Activated CD4-positive, alpha-beta memory T cell treated with anti-CD3 and anti-CD28 coated beads for 36 hours (primary cell): Measurements from ENCODE around the gene TNFSF9. TPM values are rescaled to one million over a fixed set of nuclear protein-coding genes. Genes with fewer than 3 reads are reported as not detected.

Experiments
- CTCF ChIA-PET: fragments of 350-600 bp; sonication (Branson Sonifier 250); formaldehyde crosslinking; loops from one replicate; lab custom pipeline; 2021; ENCODE audit warnings: antibody characterized with exemption, inconsistent platforms; lab: Charles Lee
- POLR2A ChIA-PET: fragments of 350-600 bp; sonication (Branson Sonifier 250); formaldehyde crosslinking; loops from one replicate; lab custom pipeline; 2021; ENCODE audit warnings: antibody characterized with exemption; lab: Charles Lee
- DNase-seq: peaks from one replicate; pipeline ENCODE4 v3.0.0-alpha.2; 2020
- H3K27ac Mint-ChIP-seq: one replicate; pipeline ENCODE4 v1.8.0; 2021; ENCODE audit warnings: mixed read lengths
- H3K27me3 Mint-ChIP-seq: one replicate; pipeline ENCODE4 v1.8.0; 2021; ENCODE audit warnings: mixed read lengths
- H3K36me3 Mint-ChIP-seq: one replicate; pipeline ENCODE4 v1.8.0; 2021; ENCODE audit warnings: mixed read lengths
- H3K4me1 Mint-ChIP-seq: one replicate; pipeline ENCODE4 v1.8.0; 2021; ENCODE audit warnings: low read depth, mixed read lengths
- H3K4me3 Mint-ChIP-seq: one replicate; pipeline ENCODE4 v1.8.0; 2021; ENCODE audit warnings: mild to moderate bottlenecking, mixed read lengths
- H3K9me3 Mint-ChIP-seq: one replicate; pipeline ENCODE4 v1.8.0; 2021; ENCODE audit warnings: mixed read lengths
- intact Hi-C: fragments of 100-400 bp; cut with micrococcal nuclease; formaldehyde crosslinking; loops from one replicate; pipeline ENCODE4 v1.15.1; 2023
- total RNA-seq, 2 experiments: library from RNA; stranded (reverse); gene quantifications; one replicate each; pipeline ENCODE4 v1.2.3, GENCODE V29; 2021

The TNFSF9 gene
- total RNA-seq, result 1 to 10 TPM; 1.2 to 1.4 TPM

DNA sequence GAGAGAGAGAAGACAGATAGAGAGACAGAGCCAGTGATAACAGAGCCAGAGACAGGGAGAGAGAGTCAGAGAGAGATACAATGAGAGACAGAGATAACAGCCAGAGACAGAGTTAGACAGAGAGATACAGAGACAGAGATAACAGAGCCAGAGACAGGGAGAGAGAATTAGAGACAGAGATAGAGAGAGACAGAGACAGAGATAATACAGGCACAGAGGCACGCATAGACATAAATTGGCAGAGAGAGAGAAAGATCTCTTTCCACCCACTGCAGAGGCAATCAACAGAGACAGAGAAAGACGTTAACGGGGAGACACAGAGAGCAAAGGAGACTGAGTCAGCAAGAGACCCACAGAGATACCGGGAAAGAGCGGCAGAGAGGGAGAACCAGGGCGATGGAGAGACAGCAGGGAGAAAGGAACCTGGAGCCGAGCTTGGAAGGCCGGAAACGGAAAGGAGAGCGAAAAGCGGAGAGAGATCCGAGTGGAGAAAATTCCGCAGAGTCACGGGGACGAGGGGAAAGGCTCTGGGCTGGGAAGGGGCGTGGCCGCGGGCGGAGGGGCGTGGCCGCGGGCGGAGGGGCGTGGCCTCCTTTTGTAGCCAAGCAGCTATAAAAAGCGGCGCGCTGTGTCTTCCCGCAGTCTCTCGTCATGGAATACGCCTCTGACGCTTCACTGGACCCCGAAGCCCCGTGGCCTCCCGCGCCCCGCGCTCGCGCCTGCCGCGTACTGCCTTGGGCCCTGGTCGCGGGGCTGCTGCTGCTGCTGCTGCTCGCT, at the start of gene TNFSF9:
TNFSF9 (plus strand) TSS at position 641 of the 777 bp plus-strand sequence; CDS start at position 652, 11 bp downstream.
- Mint-ChIP-seq H3K27ac (peak within 1 kb of the TSS; percentile 40), H3K9me3 (no peaks in the 10 kb centered on the region), H3K36me3 (no peaks in the 10 kb centered on the region), H3K27me3 (peaks cover 24% of the 10 kb centered on the region), H3K4me3 (peak within 1 kb of the TSS; percentile 78), H3K4me1 (peaks cover 28% of the 10 kb centered on the region)
- DNase-seq, result peak; percentile 87
- intact Hi-C loops, result loop anchor here (5.0 kb wide), 1 partner anchor 62 kb away; the partner anchor contains the start of gene CD70
- POLR2A ChIA-PET, result no interaction called here
- CTCF ChIA-PET, result interaction anchor here (0.7 kb wide), 1 partner anchor 103 kb away, joined by 3 read pairs; no protein-coding TSS in a partner anchor

DNA sequence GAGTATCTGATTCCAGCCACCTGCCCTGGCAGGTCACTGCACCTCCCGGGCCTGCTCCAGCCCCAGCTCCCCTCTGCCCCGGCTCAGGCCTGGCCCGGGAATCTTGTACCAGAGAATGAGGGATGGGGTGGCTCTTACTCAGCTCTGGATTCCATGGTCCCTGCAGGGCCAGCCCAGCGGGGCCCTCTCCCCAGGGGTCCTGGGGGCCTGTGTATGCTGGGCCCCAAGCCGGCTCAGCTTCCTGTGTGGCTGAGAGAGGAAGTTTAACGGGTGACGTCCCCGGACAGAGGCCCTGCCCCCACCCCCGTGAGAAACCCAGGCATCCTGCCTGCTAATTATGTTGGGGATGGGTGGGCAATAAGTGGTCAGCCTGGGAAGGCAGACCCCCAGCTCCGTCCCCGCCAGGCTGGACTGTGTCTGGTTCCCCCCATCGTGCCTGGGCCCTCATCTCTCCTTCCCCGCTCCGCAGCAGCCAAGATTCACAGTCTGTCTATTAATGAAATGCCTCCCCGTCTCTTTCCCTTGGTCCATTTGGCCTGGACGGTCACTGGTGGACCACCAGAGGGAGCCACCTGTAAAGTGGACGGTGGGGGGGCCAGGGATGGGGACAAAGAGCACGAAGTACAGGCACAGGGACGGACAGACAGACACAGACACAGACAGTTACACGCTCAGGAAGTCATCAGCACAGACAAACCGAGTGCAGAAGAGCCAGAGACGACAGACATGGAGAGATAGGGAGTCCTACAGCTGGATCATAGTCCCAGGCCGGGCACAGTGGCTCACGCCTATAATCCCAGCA, 49.1 kb upstream of the TNFSF9 start, which contains the start of gene DENND1C:
DENND1C (minus strand) TSS at position 247 of the 802 bp plus-strand sequence; CDS start at position 155, 92 bp downstream.
- peak; percentile 85 for DNase-seq
- intact Hi-C loops, result loop anchor here (1.0 to 2.0 kb wide), 3 partner anchors 21 to 57 kb away; partner anchors contain the start of gene KHSRP
- Mint-ChIP-seq H3K9me3 (no peaks in the 10 kb centered on the region), H3K4me3 (peak within 1 kb of the TSS; percentile 100), H3K27me3 (no peaks in the 10 kb centered on the region), H3K36me3 (peaks cover 4% of the 10 kb centered on the region), H3K27ac (peak within 1 kb of the TSS; percentile 98), H3K4me1 (peaks cover 30% of the 10 kb centered on the region)
- POLR2A ChIA-PET, result interaction anchor here (0.5 to 1.4 kb wide), 9 partner anchors 8 to 382 kb away, joined by 3 to 6 read pairs (median 4); partner anchors contain the start of genes ALKBH7, GTF2F1, KHSRP and SLC25A23
- CTCF ChIA-PET, result interaction anchor here (0.6 to 1.8 kb wide), 13 partner anchors 9 to 382 kb away, joined by 3 to 8 read pairs (median 4); partner anchors contain the start of gene ALKBH7

DNA sequence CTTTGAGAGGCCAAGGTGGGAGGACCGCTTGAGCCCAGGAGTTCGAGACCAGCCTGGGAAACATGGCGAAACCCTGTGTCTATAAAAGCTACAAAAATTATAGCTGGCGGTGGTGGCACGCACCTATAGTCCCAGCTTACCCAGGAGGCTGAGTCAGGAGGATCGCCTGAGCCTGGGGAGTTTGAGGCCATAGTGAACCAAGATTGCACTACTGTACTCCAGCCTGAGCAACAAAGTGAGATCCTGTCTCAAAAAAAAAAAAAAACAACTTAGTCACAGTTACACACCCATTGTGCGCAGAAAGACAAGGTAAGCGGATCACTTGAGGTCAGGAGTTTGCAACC, 48.5 kb upstream of the TNFSF9 start:
- peak; percentile 38 for DNase-seq
- ChIA-PET POLR2A (no interaction called here), CTCF (interaction anchor here (1.0 to 1.8 kb wide), 4 partner anchors 18 to 70 kb away, joined by 3 to 7 read pairs (median 4); no protein-coding TSS in a partner anchor)
- Mint-ChIP-seq H3K4me3 (peak overlapping the region; percentile 100), H3K27me3 (no peaks in the 10 kb centered on the region), H3K36me3 (peaks cover 2% of the 10 kb centered on the region), H3K9me3 (no peaks in the 10 kb centered on the region), H3K27ac (peak overlapping the region; percentile 98), H3K4me1 (peaks cover 30% of the 10 kb centered on the region)
- intact Hi-C loops, result no loop called here

DNA sequence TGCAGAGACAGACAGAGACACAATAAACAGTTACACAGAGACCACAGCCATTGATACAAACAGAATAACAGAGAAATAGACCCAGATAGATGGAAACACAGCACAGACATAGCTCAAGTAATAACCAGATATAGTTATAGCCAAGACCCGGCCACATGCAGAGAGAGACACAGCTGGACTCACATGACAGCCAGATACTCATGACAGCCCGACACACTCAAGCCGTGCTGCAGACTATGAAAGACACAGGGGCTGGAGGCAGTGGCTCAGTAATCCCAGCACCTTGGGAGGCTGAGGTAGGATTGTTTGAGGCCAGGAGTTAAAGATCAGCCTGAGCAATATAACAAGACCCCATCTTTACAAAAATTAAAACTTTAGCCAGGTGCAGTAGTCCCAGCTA, 47.6 kb upstream of the TNFSF9 start:
- H3K27ac Mint-ChIP-seq, result peak overlapping the region; percentile 3
- peaks cover 1% of the 10 kb centered on the region for H3K36me3 Mint-ChIP-seq
- intact Hi-C loops, result no loop called here
- peaks cover 30% of the 10 kb centered on the region for H3K4me1 Mint-ChIP-seq
- no peaks in the 10 kb centered on the region for H3K27me3 Mint-ChIP-seq
- H3K4me3 Mint-ChIP-seq, result no peak overlapping the region
- ChIA-PET POLR2A (no interaction called here), CTCF (no interaction called here)
- no peaks in the 10 kb centered on the region for H3K9me3 Mint-ChIP-seq
- DNase-seq, result no peak

DNA sequence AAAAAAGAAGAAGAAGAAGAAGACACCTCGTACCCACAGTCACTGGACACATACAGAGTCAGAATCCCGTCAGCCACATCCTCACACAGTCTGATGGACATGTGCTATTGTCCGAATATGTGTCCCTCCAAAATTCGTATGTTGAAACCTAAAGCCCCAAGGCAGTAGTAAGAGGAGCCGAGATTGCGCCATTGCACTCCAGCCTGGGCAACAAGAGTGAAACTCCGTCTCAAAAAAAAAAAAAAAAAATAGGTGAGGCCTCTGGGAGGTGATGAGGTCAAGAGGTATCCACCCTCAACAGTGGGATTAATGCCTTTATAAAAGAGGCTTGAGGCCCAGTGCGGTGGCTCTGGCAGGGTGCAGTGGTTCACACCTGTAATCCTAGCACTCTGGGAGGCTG, 46.6 kb upstream of the TNFSF9 start:
- POLR2A ChIA-PET, result no interaction called here

GRCh38 chr19:6484831-6485230, 46.0 kb upstream of the TNFSF9 start:
- no peak overlapping the region for H3K27ac Mint-ChIP-seq
- ChIA-PET POLR2A (no interaction called here), CTCF (interaction anchor here (1.1 to 1.3 kb wide), 2 partner anchors 19 to 379 kb away, joined by 3 to 4 read pairs; no protein-coding TSS in a partner anchor)
- H3K4me3 Mint-ChIP-seq, result no peak overlapping the region
- peaks cover 32% of the 10 kb centered on the region for H3K4me1 Mint-ChIP-seq
- DNase-seq, result no peak
- intact Hi-C loops, result no loop called here
- H3K27me3 Mint-ChIP-seq, result no peaks in the 10 kb centered on the region
- H3K9me3 Mint-ChIP-seq, result no peaks in the 10 kb centered on the region
- H3K36me3 Mint-ChIP-seq, result peaks cover 1% of the 10 kb centered on the region

More for the DNA sequence above, 46.6 kb upstream of the TNFSF9 start:
- H3K4me3 Mint-ChIP-seq, result no peak overlapping the region
- H3K4me1 Mint-ChIP-seq, result peaks cover 32% of the 10 kb centered on the region
- DNase-seq, result no peak
- H3K27me3 Mint-ChIP-seq, result no peaks in the 10 kb centered on the region
- peaks cover 1% of the 10 kb centered on the region for H3K36me3 Mint-ChIP-seq
- H3K9me3 Mint-ChIP-seq, result no peaks in the 10 kb centered on the region
- no peak overlapping the region for H3K27ac Mint-ChIP-seq
- intact Hi-C loops, result no loop called here
- CTCF ChIA-PET, result interaction anchor here (1.1 to 1.3 kb wide), 2 partner anchors 19 to 379 kb away, joined by 3 to 4 read pairs; no protein-coding TSS in a partner anchor

GRCh38 chr19:6489278-6490061, 41.4 kb upstream of the TNFSF9 start:
- H3K4me3 Mint-ChIP-seq, result peak overlapping the region; percentile 80
- peaks cover 16% of the 10 kb centered on the region for H3K4me1 Mint-ChIP-seq
- ChIA-PET CTCF (no interaction called here), POLR2A (interaction anchor here (1.0 kb wide), 1 partner anchor 8 kb away, joined by 3 read pairs; no protein-coding TSS in a partner anchor)
- intact Hi-C loops, result no loop called here
- H3K9me3 Mint-ChIP-seq, result peaks cover 9% of the 10 kb centered on the region
- DNase-seq, result peak; percentile 49
- H3K27me3 Mint-ChIP-seq, result no peaks in the 10 kb centered on the region
- peak overlapping the region; percentile 90 for H3K27ac Mint-ChIP-seq
- no peaks in the 10 kb centered on the region for H3K36me3 Mint-ChIP-seq

- peak overlapping the region; percentile 90 for H3K27ac Mint-ChIP-seq
- no peak for DNase-seq
- POLR2A ChIA-PET, result interaction anchor here (0.8 to 1.0 kb wide), 2 partner anchors 9 to 66 kb away, joined by 3 read pairs; partner anchors contain the start of gene KHSRP
Observed at GRCh38 chr19:6490134-6490533, 40.7 kb upstream of the TNFSF9 start.

DNA sequence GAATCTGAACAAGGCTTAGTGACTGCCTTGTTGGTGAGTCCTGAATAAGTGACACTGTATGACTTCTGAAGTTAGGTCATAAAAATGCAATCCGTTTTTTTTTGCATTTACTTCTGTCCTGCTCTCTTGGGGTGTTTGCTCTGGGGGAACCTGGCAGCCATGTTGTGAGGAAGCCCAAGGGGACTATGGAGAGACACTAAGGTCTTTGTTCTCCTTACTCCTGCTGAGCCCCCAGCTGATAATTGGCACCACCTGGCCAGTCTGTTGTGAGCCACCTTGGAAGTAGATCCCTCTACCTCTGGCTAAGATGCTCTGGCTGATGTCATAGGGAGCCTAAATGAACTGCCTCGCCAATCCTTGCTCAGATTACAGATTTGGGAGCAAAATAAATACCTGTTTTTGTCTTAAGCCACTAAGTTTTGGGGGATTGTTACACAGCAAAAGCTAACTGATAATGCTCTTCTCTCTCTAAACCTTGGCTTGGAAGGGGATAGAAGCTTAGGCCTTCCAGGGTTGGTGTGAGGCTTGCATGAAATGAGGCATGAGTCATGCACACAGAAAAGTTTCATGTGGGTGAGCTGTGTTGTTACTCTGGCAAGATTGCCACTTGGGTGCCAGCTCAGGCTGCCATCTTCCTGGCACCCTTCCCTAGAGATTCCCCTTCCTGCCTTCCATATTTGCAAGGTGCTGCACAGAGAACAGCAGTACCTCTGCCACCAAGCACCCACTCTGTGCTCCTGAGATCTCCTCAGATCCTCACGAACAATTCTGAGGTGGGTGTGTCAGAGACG, 38.8 kb upstream of the TNFSF9 start:
- no peak overlapping the region for H3K27ac Mint-ChIP-seq
- DNase-seq, result no peak
- intact Hi-C loops, result no loop called here
- no peaks in the 10 kb centered on the region for H3K36me3 Mint-ChIP-seq
- CTCF ChIA-PET, result interaction anchor here (1.9 kb wide), 1 partner anchor 25 kb away, joined by 6 read pairs; no protein-coding TSS in a partner anchor
- POLR2A ChIA-PET, result no interaction called here
- no peak overlapping the region for H3K4me3 Mint-ChIP-seq
- peaks cover 9% of the 10 kb centered on the region for H3K9me3 Mint-ChIP-seq
- H3K4me1 Mint-ChIP-seq, result peaks cover 16% of the 10 kb centered on the region
- H3K27me3 Mint-ChIP-seq, result no peaks in the 10 kb centered on the region

More at GRCh38 chr19:6490134-6490533, 40.7 kb upstream of the TNFSF9 start:
- CTCF ChIA-PET, result interaction anchor here (0.7 to 1.6 kb wide), 2 partner anchors 15 to 330 kb away, joined by 4 read pairs; no protein-coding TSS in a partner anchor
- Mint-ChIP-seq H3K4me3 (peak overlapping the region; percentile 80), H3K27me3 (no peaks in the 10 kb centered on the region), H3K9me3 (peaks cover 9% of the 10 kb centered on the region), H3K4me1 (peaks cover 16% of the 10 kb centered on the region), H3K36me3 (no peaks in the 10 kb centered on the region)
- intact Hi-C loops, result no loop called here

DNA sequence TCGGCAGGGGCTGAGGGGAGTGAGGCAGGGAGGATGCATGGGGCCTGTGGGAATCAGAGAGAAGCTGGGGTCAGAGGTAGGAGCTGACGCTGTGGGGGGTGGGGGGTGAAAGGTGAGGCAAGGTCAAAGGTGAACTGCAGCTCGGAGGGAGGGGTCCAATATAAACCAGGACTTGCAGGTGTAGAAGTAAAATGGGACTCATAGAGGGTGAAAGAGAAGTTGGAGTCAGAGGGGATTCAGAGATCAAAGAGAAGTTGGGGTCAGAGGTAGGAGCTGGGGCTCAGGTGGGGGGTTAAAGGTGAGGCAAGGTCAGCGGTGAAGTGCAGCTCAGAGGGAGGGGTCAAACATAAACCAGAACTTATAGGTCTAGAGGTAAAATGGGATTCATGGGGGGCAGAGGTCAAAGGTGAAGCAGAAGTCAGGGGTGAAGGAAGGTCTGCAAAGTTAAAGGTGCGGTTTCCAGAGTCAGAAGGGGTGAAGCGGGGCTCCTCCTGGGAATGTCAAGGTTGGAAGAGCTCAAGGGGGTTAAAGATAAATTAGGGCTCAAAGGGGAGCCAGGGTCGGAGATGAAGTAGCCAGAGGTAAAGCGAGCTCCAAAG, 36.3 kb upstream of the TNFSF9 start:
- no peak for DNase-seq
- intact Hi-C loops, result no loop called here
- peaks cover 9% of the 10 kb centered on the region for H3K9me3 Mint-ChIP-seq
- ChIA-PET CTCF (no interaction called here), POLR2A (no interaction called here)
- no peak overlapping the region for H3K4me3 Mint-ChIP-seq
- no peaks in the 10 kb centered on the region for H3K27me3 Mint-ChIP-seq
- H3K36me3 Mint-ChIP-seq, result no peaks in the 10 kb centered on the region
- peaks cover 12% of the 10 kb centered on the region for H3K4me1 Mint-ChIP-seq
- H3K27ac Mint-ChIP-seq, result no peak overlapping the region
